Spleen (tissue), 11 donors: ENCODE measurements around the gene CACNB3. TPM values are rescaled to one million over a fixed set of nuclear protein-coding genes. Genes with fewer than 3 reads are reported as not detected.

Source experiments
- DNase-seq: peaks from one replicate; pipeline ENCODE4 v3.0.0-alpha.2; 2020
- H3K27ac ChIP-seq, 8 donors: fragments of 200-600 bp; sonication (generic) in 7 of 8; 1 replicate in 4 of 8; 2 replicates in 4 of 8; pipeline versions ENCODE4 v1.5.0 to v1.8.0; 2016 to 2021; ENCODE audit warnings: inconsistent platforms in 4 of 8, mild to moderate bottlenecking in 4 of 8, moderate library complexity in 1 of 8
- H3K27me3 ChIP-seq, 7 donors: fragments of 200-600 bp; sonication (generic) in 6 of 7; replicated peaks in 1 of 7; 1 replicate in 4 of 7; 2 replicates in 3 of 7; pipeline versions ENCODE4 v1.5.0 to v1.8.0; 2016 to 2021; ENCODE audit warnings: inconsistent platforms in 3 of 7, mild to moderate bottlenecking in 1 of 7
- H3K36me3 ChIP-seq, 6 donors: fragments of 200-600 bp; sonication (generic) in 5 of 6; 1 replicate in 4 of 6; 2 replicates in 2 of 6; pipeline versions ENCODE4 v1.5.0 to v1.8.0; 2016 to 2021; ENCODE audit warnings: inconsistent platforms in 2 of 6
- H3K4me1 ChIP-seq, 6 donors: fragments of 200-600 bp; sonication (generic) in 5 of 6; 1 replicate in 3 of 6; 2 replicates in 3 of 6; pipeline versions ENCODE4 v1.5.0 to v1.8.0; 2016 to 2021; ENCODE audit warnings: inconsistent platforms in 3 of 6
- H3K4me3 ChIP-seq, 8 donors: fragments of 200-600 bp; sonication (generic) in 7 of 8; 1 replicate in 4 of 8; 2 replicates in 4 of 8; pipeline versions ENCODE4 v1.5.0 to v1.8.0; 2016 to 2021; ENCODE audit warnings: inconsistent platforms in 4 of 8, mild to moderate bottlenecking in 4 of 8, moderate library complexity in 2 of 8
- H3K9me3 ChIP-seq, 8 donors: fragments of 200-600 bp; sonication (generic) in 7 of 8; 1 replicate in 4 of 8; 2 replicates in 4 of 8; pipeline versions ENCODE4 v1.5.0 to v1.8.0; 2016 to 2021; ENCODE audit warnings: inconsistent platforms in 4 of 8
- CTCF ChIP-seq, 11 experiments: fragments of 200-600 bp in 7 of 11; fragments of 450-650 bp in 4 of 11; sonication (generic) in 4 of 11; IDR thresholded peaks in 8 of 11; conservative IDR thresholded peaks in 3 of 11; 1 replicate in 7 of 11; 2 replicates in 4 of 11; pipeline versions ENCODE4 v1.4.0 to v1.8.0; 2016 to 2021; ENCODE audit warnings: antibody characterized with exemption in 11 of 11, inconsistent platforms in 4 of 11, mild to moderate bottlenecking in 1 of 11
- POLR2A ChIP-seq, 3 donors: fragments of 450-650 bp; IDR thresholded peaks; one replicate each; pipeline ENCODE4 v1.5.1; 2017; ENCODE audit warnings: antibody characterized with exemption in 3 of 3, mild to moderate bottlenecking in 1 of 3
- POLR2AphosphoS5 ChIP-seq, 3 donors: sonication (generic); formaldehyde crosslinking; IDR thresholded peaks; one replicate each; pipeline ENCODE4 v1.5.1; 2017; ENCODE audit warnings: antibody characterized with exemption in 3 of 3
- WGBS, 5 donors: extraction: QIAGEN DNeasy Blood & Tissue Kit in 3 of 5; methylation state at CpG; one replicate each; pipeline versions ENCODE4 v1.1.5 to v1.1.7; 2013 to 2018; 5-methylcytosine and 5-hydroxymethylcytosine counted together
- intact Hi-C: fragments of 100-400 bp; cut with DNase I; formaldehyde crosslinking; loops from one replicate; pipeline ENCODE4 v1.15.0; 2023; ENCODE audit warnings: low total_unique reads
- polyA plus RNA-seq, 3 donors: library from polyadenylated mRNA; stranded (reverse); fragments of 200-250 nt; gene quantifications; one replicate each; pipeline ENCODE4 v1.2.1, GENCODE V29; 2013
- total RNA-seq, 7 donors: library from RNA; depleted of rRNA in 3 of 7; stranded (reverse); fragments of >200 nt in 3 of 7; fragmentation: NEBNext Ultra II Directional in 4 of 7; extraction: Animal tissue kit (Norgen Biotek cat#: 25700) in 4 of 7; gene quantifications; one replicate each; pipeline versions ENCODE4 v1.1.0 to v1.2.1, GENCODE V29; 2016 to 2021
- donor health status: healthy with polysubstance abuse.
- donor health status: DM: no; HTN: no; CAD: no; lungs with moderate emphysema.
- donor health status: DM: no; HTN: no; CAD: no.
- donor health status: Bipolar disorder and iron deficiency.
- donor health status: healthy.
- donor health status: DM: no; HTN: no; CAD: no.
- donor health status: DM: yes; HTN: yes; CAD: no.

The CACNB3 gene
- total and polyA plus RNA-seq, 10 donors, result 2.5 to 16.1 (median 6.0) TPM

GRCh38 chr12:48813465-48814261, 4.6 kb upstream of the CACNB3 start:
- intact Hi-C loops, result no loop called here
- peak overlapping the region in 7 of 8 donors; percentile 65 to 95 (median 87) for H3K4me3 ChIP-seq
- H3K4me1 ChIP-seq, result peaks cover 2 to 74% (median 45%) of the 10 kb centered on the region in 6 donors
- H3K9me3 ChIP-seq, result no peaks in the 10 kb centered on the region
- no peaks in the 10 kb centered on the region for H3K36me3 ChIP-seq
- H3K27me3 ChIP-seq, result peaks cover 0 to 33% (median 5%) of the 10 kb centered on the region in 7 donors
- no peak for DNase-seq
- no peak for TF ChIP-seq POLR2A (IDR thresholded peaks at IDR 0.05)
- TF ChIP-seq POLR2AphosphoS5 (IDR thresholded peaks at IDR 0.05), result no peak
- no peak for TF ChIP-seq CTCF (IDR thresholded peaks at IDR 0.05 in 8 of 11, conservative IDR thresholded peaks at IDR 0.05 in 3 of 11)
- WGBS, 5 donors, result 27 to 38% (median 32%) methylated on average over 18 of the region's 18 CpGs
- H3K27ac ChIP-seq, result peak overlapping the region; percentile 72 to 87 (median 80)

- H3K36me3 ChIP-seq, result no peaks in the 10 kb centered on the region
- peaks cover 0 to 42% (median 5%) of the 10 kb centered on the region in 7 donors for H3K27me3 ChIP-seq
- H3K9me3 ChIP-seq, result no peaks in the 10 kb centered on the region
- intact Hi-C loops, result no loop called here
- H3K27ac ChIP-seq, result peak overlapping the region; percentile 72 to 87 (median 80)
- DNase-seq, result peak; percentile 96
- H3K4me1 ChIP-seq, result peaks cover 2 to 83% (median 51%) of the 10 kb centered on the region in 6 donors
- TF ChIP-seq CTCF (IDR thresholded peaks at IDR 0.05 in 8 of 11, conservative IDR thresholded peaks at IDR 0.05 in 3 of 11), result peak; percentile 84 to 100 (median 99)
- peak; percentile 69 to 76 (median 70) for TF ChIP-seq POLR2AphosphoS5 (IDR thresholded peaks at IDR 0.05)
- TF ChIP-seq POLR2A (IDR thresholded peaks at IDR 0.05), result no peak
- H3K4me3 ChIP-seq, result peak overlapping the region; percentile 65 to 95 (median 82)
- 0 to 2% (median 1%) methylated on average over 42 to 70 of the region's 70 CpGs for WGBS, 5 donors
Observed at GRCh38 chr12:48814262-48815125, 3.8 kb upstream of the CACNB3 start.

- WGBS, 5 donors, result 1 to 2% (median 2%) methylated on average over 50 to 54 of the region's 54 CpGs
- intact Hi-C loops, result no loop called here
- H3K36me3 ChIP-seq, result no peaks in the 10 kb centered on the region
- no peaks in the 10 kb centered on the region for H3K9me3 ChIP-seq
- H3K27me3 ChIP-seq, result peaks cover 0 to 43% (median 5%) of the 10 kb centered on the region in 7 donors
- TF ChIP-seq POLR2A (IDR thresholded peaks at IDR 0.05) (no peak), CTCF (IDR thresholded peaks at IDR 0.05 in 8 of 11, conservative IDR thresholded peaks at IDR 0.05 in 3 of 11) (no peak), POLR2AphosphoS5 (IDR thresholded peaks at IDR 0.05) (peak; percentile 40 to 59 (median 49))
- peaks cover 2 to 85% (median 51%) of the 10 kb centered on the region in 6 donors for H3K4me1 ChIP-seq
- peak overlapping the region; percentile 72 to 87 (median 80) for H3K27ac ChIP-seq
- H3K4me3 ChIP-seq, result peak overlapping the region; percentile 65 to 95 (median 82)
- DNase-seq, result peak; percentile 83
Observed at GRCh38 chr12:48815126-48816110, 2.9 kb upstream of the CACNB3 start.
